ENCODE data around the gene IMMT.

DNA sequence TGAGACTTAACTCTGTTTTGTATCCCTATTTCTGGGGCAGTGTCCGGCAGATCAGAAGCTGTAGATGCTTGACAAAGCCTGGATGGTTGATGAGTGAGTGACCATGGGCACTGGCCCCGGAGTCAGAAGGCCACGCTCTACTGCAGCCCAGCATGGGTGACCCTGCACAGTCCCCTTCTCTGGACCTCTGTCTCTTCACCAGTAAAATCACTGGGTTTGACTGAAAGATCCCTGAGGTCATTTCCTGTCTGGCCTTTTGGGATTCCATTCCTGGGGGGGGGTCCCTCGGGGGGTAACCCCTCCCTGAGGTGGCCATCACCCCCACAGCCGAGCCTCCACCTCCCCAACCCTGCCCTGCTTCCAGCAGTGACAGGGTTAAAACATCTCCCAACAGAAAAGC, 35.7 kb upstream of the IMMT start:
- no peak for TF ChIP-seq POLR2A (IDR thresholded peaks at IDR 0.05; ENCODE audit: extremely low read depth, insufficient read length)
- TF ChIP-seq, protein P1, sequence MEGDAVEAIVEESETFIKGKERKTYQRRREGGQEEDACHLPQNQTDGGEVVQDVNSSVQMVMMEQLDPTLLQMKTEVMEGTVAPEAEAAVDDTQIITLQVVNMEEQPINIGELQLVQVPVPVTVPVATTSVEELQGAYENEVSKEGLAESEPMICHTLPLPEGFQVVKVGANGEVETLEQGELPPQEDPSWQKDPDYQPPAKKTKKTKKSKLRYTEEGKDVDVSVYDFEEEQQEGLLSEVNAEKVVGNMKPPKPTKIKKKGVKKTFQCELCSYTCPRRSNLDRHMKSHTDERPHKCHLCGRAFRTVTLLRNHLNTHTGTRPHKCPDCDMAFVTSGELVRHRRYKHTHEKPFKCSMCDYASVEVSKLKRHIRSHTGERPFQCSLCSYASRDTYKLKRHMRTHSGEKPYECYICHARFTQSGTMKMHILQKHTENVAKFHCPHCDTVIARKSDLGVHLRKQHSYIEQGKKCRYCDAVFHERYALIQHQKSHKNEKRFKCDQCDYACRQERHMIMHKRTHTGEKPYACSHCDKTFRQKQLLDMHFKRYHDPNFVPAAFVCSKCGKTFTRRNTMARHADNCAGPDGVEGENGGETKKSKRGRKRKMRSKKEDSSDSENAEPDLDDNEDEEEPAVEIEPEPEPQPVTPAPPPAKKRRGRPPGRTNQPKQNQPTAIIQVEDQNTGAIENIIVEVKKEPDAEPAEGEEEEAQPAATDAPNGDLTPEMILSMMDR (IDR thresholded peaks at IDR 0.05; ENCODE audit: low read depth, low read length), result no peak
- TF ChIP-seq, protein P2, sequence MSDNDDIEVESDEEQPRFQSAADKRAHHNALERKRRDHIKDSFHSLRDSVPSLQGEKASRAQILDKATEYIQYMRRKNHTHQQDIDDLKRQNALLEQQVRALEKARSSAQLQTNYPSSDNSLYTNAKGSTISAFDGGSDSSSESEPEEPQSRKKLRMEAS (IDR thresholded peaks at IDR 0.05; ENCODE audit: low read depth, low read length), result no peak

Data from NB4 (cell line).